HepG2 (cell line): ENCODE measurements around the gene SIGMAR1. TPM values are rescaled to one million over a fixed set of nuclear protein-coding genes. Genes with fewer than 3 reads are reported as not detected.
A peak's percentile ranks its signal among the peaks of the same experiment; 100 is the strongest.

Experiments
- CREBL2 ChIP-seq: sonication (generic); formaldehyde crosslinking; IDR thresholded peaks from 2 replicates; pipeline ENCODE4 v1.8.1; 2023; ENCODE audit warnings: missing genetic modification reagents, mild to moderate bottlenecking, borderline replicate concordance
- MAFF ChIP-seq: IDR thresholded peaks from 2 replicates; pipeline ENCODE4 v1.6.1; 2011; ENCODE audit warnings: low read depth, low read length, improper control_type of control experiment
- MATR3 ChIP-seq: sonication (generic); formaldehyde crosslinking; IDR thresholded peaks from 2 replicates; pipeline ENCODE4 v1.4.0; 2020; ENCODE audit warnings: missing genetic modification reagents
- MED13 ChIP-seq: sonication (generic); formaldehyde crosslinking; IDR thresholded peaks from 2 replicates; pipeline ENCODE4 v1.5.0; 2020; ENCODE audit warnings: missing genetic modification reagents
- STAG1 ChIP-seq: sonication (generic); formaldehyde crosslinking; IDR thresholded peaks from 2 replicates; pipeline ENCODE4 v1.4.0; 2020; ENCODE audit warnings: missing genetic modification reagents
- TAF15 ChIP-seq: fragments of 200-400 bp; formaldehyde crosslinking; IDR thresholded peaks from one replicate; pipeline ENCODE4 v1.6.1; 2018; ENCODE audit warnings: mild to moderate bottlenecking, low read depth, low read length; ENCODE audit not compliant: poor library complexity, severe bottlenecking
- TGIF2 ChIP-seq: IDR thresholded peaks from 2 replicates; pipeline ENCODE4 v1.6.1; 2016; ENCODE audit warnings: control low read depth, missing compliant biosample characterization
- YY1 ChIP-seq: IDR thresholded peaks from 2 replicates; pipeline ENCODE4 v1.6.1; 2011; ENCODE audit warnings: low read length, low read depth, moderate library complexity, mild to moderate bottlenecking; ENCODE audit not compliant: insufficient read depth, insufficient replicate concordance
- ZBTB37 ChIP-seq: sonication (generic); formaldehyde crosslinking; IDR thresholded peaks from 2 replicates; pipeline ENCODE4 v1.4.0; 2020; ENCODE audit warnings: mild to moderate bottlenecking, missing genetic modification reagents
- ZHX2 ChIP-seq, 2 experiments: sonication (generic) in 1 of 2; formaldehyde crosslinking in 1 of 2; IDR thresholded peaks; 2 replicates each; pipeline versions ENCODE4 v1.6.1 to v1.9.0; 2014 to 2022; ENCODE audit warnings: antibody characterized with exemption in 1 of 2, borderline replicate concordance in 1 of 2, inconsistent platforms in 1 of 2, low read depth in 1 of 2, missing genetic modification reagents in 1 of 2
- ZNF274 ChIP-seq: sonication (generic); formaldehyde crosslinking; IDR thresholded peaks from 2 replicates; pipeline ENCODE4 v1.5.1; 2020; ENCODE audit warnings: mild to moderate bottlenecking, missing genetic modification reagents
- ZNF33B ChIP-seq: sonication (generic); formaldehyde crosslinking; IDR thresholded peaks from 2 replicates; pipeline ENCODE4 v1.5.1; 2020; ENCODE audit warnings: mild to moderate bottlenecking, missing genetic modification reagents
- ZNF496 ChIP-seq: sonication (generic); formaldehyde crosslinking; IDR thresholded peaks from 2 replicates; pipeline ENCODE4 v1.8.1; 2023; ENCODE audit warnings: mild to moderate bottlenecking, moderate library complexity, missing genetic modification reagents; ENCODE audit not compliant: insufficient replicate concordance
- ZNF513 ChIP-seq: sonication (generic); formaldehyde crosslinking; conservative IDR thresholded peaks from 2 replicates; pipeline ENCODE4 v1.5.0; 2020; ENCODE audit warnings: missing genetic modification reagents
- ZNF550 ChIP-seq: sonication (generic); formaldehyde crosslinking; IDR thresholded peaks from 2 replicates; pipeline ENCODE4 v1.4.0; 2020; ENCODE audit warnings: mild to moderate bottlenecking, missing genetic modification reagents, borderline replicate concordance
- ZNF614 ChIP-seq: IDR thresholded peaks from 2 replicates; pipeline ENCODE4 v1.6.1; 2018; ENCODE audit warnings: missing biosample characterization, missing genetic modification reagents, inconsistent platforms, borderline replicate concordance
- ZNF770 ChIP-seq: sonication (generic); formaldehyde crosslinking; IDR thresholded peaks from 2 replicates; pipeline ENCODE4 v1.5.0; 2020; ENCODE audit warnings: mild to moderate bottlenecking, missing genetic modification reagents
- ZNF776 ChIP-seq: sonication (generic); formaldehyde crosslinking; IDR thresholded peaks from 2 replicates; pipeline ENCODE4 v1.4.0; 2020; ENCODE audit warnings: mild to moderate bottlenecking, missing genetic modification reagents
- polyA plus RNA-seq, 8 experiments: library from polyadenylated mRNA; depleted of rRNA in 3 of 8; stranded (reverse) in 7 of 8; unstranded in 1 of 8; fragments of >200 nt; fragmentation: Illumina TruSeq in 4 of 8; extraction: Trizol in 4 of 8; gene quantifications; 2 replicates each; pipeline versions ENCODE4 v1.2.1 to v1.2.3, GENCODE V29; 2011 to 2016; ENCODE audit warnings: low read depth in 4 of 8, missing spikeins in 1 of 8, mixed read lengths in 1 of 8; ENCODE audit not compliant: insufficient read depth in 1 of 8
- total RNA-seq, 5 experiments: library from RNA; depleted of rRNA; stranded (reverse); fragments of >200 nt; fragmentation: Illumina TruSeq; extraction: Trizol; gene quantifications; 2 replicates each; pipeline ENCODE4 v1.2.3, GENCODE V29; 2016; ENCODE audit warnings: low read depth in 1 of 5

SIGMAR1 gene
- total and polyA plus RNA-seq, 2 of the 13 experiments (the other 11 are each of a cell fraction or from before 2014, with no cell fraction given) = 38.9 to 60.8 TPM

GRCh38 chr9:34644766-34645314, 7.3 kb upstream of the SIGMAR1 start (continued):
- TF ChIP-seq ZHX2 (IDR thresholded peaks at IDR 0.05; ENCODE audit: low read depth) (no peak), ZHX2 (CRISPR knock-in tag; IDR thresholded peaks at IDR 0.05; ENCODE audit: borderline replicate concordance) (no peak), CREBL2 (CRISPR knock-in tag) (no peak), MATR3 (no peak), ZNF770 (peak; percentile 92), TAF15 (no peak), STAG1 (no peak), ZNF776 (no peak), MAFF (no peak), ZNF614 (no peak; the same call in 1 of the 2 replicates), ZBTB37 (CRISPR knock-in tag) (no peak), ZNF274 (no peak), TGIF2 (no peak), MED13 (CRISPR knock-in tag) (no peak), ZNF496 (CRISPR knock-in tag) (no peak), ZNF550 (CRISPR knock-in tag) (no peak), ZNF513 (no peak), ZNF33B (CRISPR knock-in tag) (no peak), YY1 (no peak)
